B cell (primary cell): ENCODE results near the gene YEATS2. TPM values are rescaled to one million over a fixed set of nuclear protein-coding genes. Genes with fewer than 3 reads are reported as not detected.

Experiments used
- ATAC-seq: fragments of 200-7000 bp; cut with Tn5 transposase; one replicate; pipeline ENCODE4 v1.10.0; 2021; ENCODE audit warnings: low read depth, mild to moderate bottlenecking, moderate number of reproducible peaks, moderate library complexity
- CTCF ChIA-PET: fragments of 350-600 bp; sonication (Branson Sonifier 250); formaldehyde crosslinking; loops from one replicate; lab custom pipeline; 2021; ENCODE audit warnings: antibody characterized with exemption, inconsistent platforms; lab: Charles Lee
- POLR2A ChIA-PET: fragments of 350-600 bp; sonication (Branson Sonifier 250); formaldehyde crosslinking; loops from one replicate; lab custom pipeline; 2021; ENCODE audit warnings: antibody characterized with exemption; lab: Charles Lee
- DNase-seq: peaks from one replicate; pipeline ENCODE4 v3.0.0; 2013
- H2AFZ ChIP-seq: 2 replicates; pipeline ENCODE4 v1.6.1; 2012; ENCODE audit warnings: mild to moderate bottlenecking, low read depth, low read length; ENCODE audit not compliant: insufficient read depth, poor library complexity, severe bottlenecking
- H3K27ac ChIP-seq, 2 donors: 1 replicate in 1 of 2; 2 replicates in 1 of 2; pipeline ENCODE4 v1.5.1; 2012 to 2013; ENCODE audit warnings: low read length in 2 of 2, mild to moderate bottlenecking in 2 of 2, moderate library complexity in 1 of 2
- H3K27me3 ChIP-seq, 4 experiments: fragments of 200-600 bp in 1 of 4; sonication (generic) in 1 of 4; replicated peaks in 1 of 4; 1 replicate in 2 of 4; 2 replicates in 2 of 4; pipeline versions ENCODE4 v1.6.1 to v1.7.0; 2013 to 2016; ENCODE audit warnings: low read length in 3 of 4, mild to moderate bottlenecking in 2 of 4, mixed read lengths in 1 of 4, moderate library complexity in 1 of 4; ENCODE audit not compliant: insufficient read depth in 4 of 4, control insufficient read depth in 3 of 4; ENCODE audit errors: control extremely low read depth in 1 of 4
- H3K36me3 ChIP-seq, 2 experiments: replicated peaks in 1 of 2; 1 replicate in 1 of 2; 2 replicates in 1 of 2; pipeline versions ENCODE4 v1.6.1 to v1.7.1; 2013; ENCODE audit warnings: low read length in 1 of 2; ENCODE audit not compliant: insufficient read depth in 2 of 2, control insufficient read depth in 1 of 2; ENCODE audit errors: control extremely low read depth in 1 of 2, extremely low read depth in 1 of 2
- H3K4me1 ChIP-seq, 2 donors: fragments of 200-600 bp in 1 of 2; sonication (generic) in 1 of 2; 1 replicate in 1 of 2; 2 replicates in 1 of 2; pipeline versions ENCODE4 v1.5.1 to v1.6.1; 2013 to 2017; ENCODE audit warnings: low read length in 2 of 2; ENCODE audit not compliant: control insufficient read depth in 2 of 2, insufficient read depth in 2 of 2
- H3K4me2 ChIP-seq: replicated peaks from 2 replicates; pipeline ENCODE3; 2012; ENCODE audit warnings: mild to moderate bottlenecking, low read depth, low read length; ENCODE audit not compliant: poor library complexity, severe bottlenecking
- H3K4me3 ChIP-seq, 5 experiments: fragments of 200-600 bp in 1 of 5; sonication (generic) in 1 of 5; 1 replicate in 3 of 5; 2 replicates in 2 of 5; pipeline versions ENCODE4 v1.5.1 to v1.7.0; 2011 to 2016; ENCODE audit warnings: low read length in 4 of 5, mild to moderate bottlenecking in 4 of 5, low read depth in 2 of 5, control low read depth in 1 of 5, moderate library complexity in 1 of 5; ENCODE audit not compliant: insufficient read depth in 1 of 5; ENCODE audit errors: control extremely low read depth in 1 of 5, extremely low read depth in 1 of 5
- H3K79me2 ChIP-seq: fragments of 200-600 bp; sonication (generic); one replicate; pipeline ENCODE4 v1.6.0; 2016; ENCODE audit warnings: low read length; ENCODE audit not compliant: control insufficient read depth, insufficient read depth
- H3K9ac ChIP-seq: fragments of 200-600 bp; sonication (generic); 2 replicates; pipeline ENCODE4 v1.6.1; 2017; ENCODE audit warnings: mild to moderate bottlenecking, low read length, moderate library complexity
- H3K9me3 ChIP-seq, 3 donors: one replicate each; pipeline versions ENCODE4 v1.6.1 to v1.7.1; 2013; ENCODE audit warnings: low read length in 2 of 3; ENCODE audit not compliant: control insufficient read depth in 2 of 3, insufficient read depth in 1 of 3; ENCODE audit errors: control extremely low read depth in 1 of 3
- H4K20me1 ChIP-seq: 2 replicates; pipeline ENCODE4 v1.6.0; 2012; ENCODE audit warnings: mild to moderate bottlenecking, low read length; ENCODE audit not compliant: insufficient read depth, control insufficient read depth, poor library complexity, severe bottlenecking
- H3K27ac Mint-ChIP-seq: one replicate; pipeline ENCODE4 v1.8.0; 2021; ENCODE audit warnings: mixed read lengths
- H3K27me3 Mint-ChIP-seq: one replicate; pipeline ENCODE4 v1.8.0; 2021; ENCODE audit warnings: mixed read lengths
- H3K4me1 Mint-ChIP-seq: one replicate; pipeline ENCODE4 v1.8.0; 2021; ENCODE audit warnings: mixed read lengths
- H3K4me3 Mint-ChIP-seq: one replicate; pipeline ENCODE4 v1.8.0; 2021; ENCODE audit warnings: mixed read lengths
- H3K9me3 Mint-ChIP-seq: one replicate; pipeline ENCODE4 v1.8.0; 2022; ENCODE audit warnings: mixed read lengths; ENCODE audit not compliant: insufficient read depth
- CTCF ChIP-seq: fragments of 200-600 bp; IDR thresholded peaks from one replicate; pipeline ENCODE4 v1.8.0; 2022; ENCODE audit warnings: antibody characterized with exemption, mild to moderate bottlenecking
- EZH2 ChIP-seq: IDR thresholded peaks from 2 replicates; pipeline ENCODE4 v1.6.1; 2012; ENCODE audit warnings: borderline replicate concordance, low read depth, mild to moderate bottlenecking, moderate library complexity, low read length; ENCODE audit not compliant: insufficient read depth, poor library complexity, severe bottlenecking
- WGBS: methylation state at CpG from one replicate; pipeline ENCODE4 v1.1.5; 2013; ENCODE audit warnings: missing lambda C conversion rate; ENCODE audit not compliant: insufficient coverage; 5-methylcytosine and 5-hydroxymethylcytosine counted together
- intact Hi-C: fragments of 100-400 bp; cut with micrococcal nuclease; formaldehyde crosslinking; loops from one replicate; pipeline ENCODE4 v1.10.0; 2022
- polyA plus RNA-seq: library from polyadenylated mRNA; depleted of rRNA; stranded (reverse); fragments of >200 nt; gene quantifications from 2 replicates; pipeline ENCODE4 v1.2.3, GENCODE V29; 2012
- total RNA-seq, 2 donors: library from RNA; stranded (reverse); fragments of 120-200 nt in 1 of 2; gene quantifications; 1 replicate in 1 of 2; 2 replicates in 1 of 2; pipeline versions ENCODE4 v1.2.3 to v1.2.4, GENCODE V29; 2013 to 2022

YEATS2 gene
- total and polyA plus RNA-seq, 2 donors (not counting 1 experiment from before 2014, with no cell fraction given) = 21.8 to 26.7 TPM

GRCh38 chr3:183792976-183793375 is 95.4 kb downstream of the YEATS2 start:
- TF ChIP-seq EZH2 = no peak
- no peak for TF ChIP-seq CTCF
- H4K20me1 ChIP-seq = no peaks in the 10 kb centered on the region
- Mint-ChIP-seq H3K9me3 (no peaks in the 10 kb centered on the region), H3K4me3 (no peak overlapping the region), H3K27me3 (no peaks in the 10 kb centered on the region), H3K4me1 (no peaks in the 10 kb centered on the region), H3K27ac (no peak overlapping the region)
- no peak overlapping the region for H3K4me2 ChIP-seq
- no peak overlapping the region for H3K9ac ChIP-seq
- ATAC-seq (no peak), DNase-seq (no peak)
- no peaks in the 10 kb centered on the region for H3K9me3 ChIP-seq
- peaks cover 8 to 43% of the 10 kb centered on the region in 2 experiments for H3K36me3 ChIP-seq
- no peak overlapping the region for H3K27ac ChIP-seq
- no peak overlapping the region for H2AFZ ChIP-seq
- intact Hi-C loops = no loop called here
- H3K4me1 ChIP-seq = no peaks in the 10 kb centered on the region
- no peak overlapping the region for H3K4me3 ChIP-seq
- H3K79me2 ChIP-seq = no peaks in the 10 kb centered on the region
- ChIA-PET POLR2A (no interaction called here), CTCF (no interaction called here)
- H3K27me3 ChIP-seq = no peaks in the 10 kb centered on the region
- no CpG with 5 or more reads among the region's 6 CpGs for WGBS

- H3K9me3 ChIP-seq = no peaks in the 10 kb centered on the region
- intact Hi-C loops = no loop called here
- POLR2A ChIA-PET = no interaction called here
- H3K4me2 ChIP-seq = no peak overlapping the region
- H3K9ac ChIP-seq = no peak overlapping the region
- H3K79me2 ChIP-seq = no peaks in the 10 kb centered on the region
- no peaks in the 10 kb centered on the region for H4K20me1 ChIP-seq
- ATAC-seq = no peak
- H3K27me3 ChIP-seq = no peaks in the 10 kb centered on the region
- CTCF ChIA-PET = no interaction called here
- no peak overlapping the region for H3K27ac ChIP-seq
- TF ChIP-seq EZH2 (no peak), CTCF (no peak)
- Mint-ChIP-seq H3K4me1 (no peaks in the 10 kb centered on the region), H3K27ac (no peak overlapping the region), H3K4me3 (no peak overlapping the region), H3K27me3 (no peaks in the 10 kb centered on the region), H3K9me3 (no peaks in the 10 kb centered on the region)
- no peaks in the 10 kb centered on the region for H3K4me1 ChIP-seq
- WGBS = 100% methylated on average over 1 of the region's 4 CpGs
- H3K36me3 ChIP-seq = peaks cover 6 to 49% of the 10 kb centered on the region in 2 experiments
- no peak overlapping the region for H2AFZ ChIP-seq
- no peak for DNase-seq
- no peak overlapping the region for H3K4me3 ChIP-seq
Measured at GRCh38 chr3:183794452-183794851, 96.9 kb downstream of the YEATS2 start.
